ENCODE measurements around the gene CD300H.

The CD300H gene

DNA sequence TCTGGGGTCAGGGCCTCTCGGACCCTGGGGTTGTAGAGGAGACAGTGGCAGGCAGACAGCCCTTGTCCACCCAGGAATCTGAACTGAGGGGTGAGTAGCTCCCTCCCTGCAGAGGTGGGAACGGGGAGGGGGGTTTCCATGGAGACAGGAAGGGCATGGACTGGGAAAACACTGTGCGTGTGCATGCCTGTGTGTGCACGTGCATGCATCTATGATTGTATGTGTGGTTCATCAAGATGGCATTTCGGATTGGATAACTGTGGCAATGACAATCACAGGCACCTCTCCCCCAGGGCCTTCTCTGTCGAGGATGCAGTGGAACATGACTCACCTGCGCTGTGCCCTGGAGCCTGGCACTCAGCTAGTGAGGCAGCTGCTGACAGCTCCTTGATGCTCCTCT lies 15.3 kb downstream of the CD300H start:
- no peak for DNase-seq (ENCODE audit: low read depth in 2 of 3, low spot score in 1 of 3)

GRCh38 chr17:74550602-74551001 lies 16.7 kb downstream of the CD300H start:
- DNase-seq (ENCODE audit: low read depth in 2 of 3, low spot score in 1 of 3): no peak

GRCh38 chr17:74549343-74549742 lies 18.0 kb downstream of the CD300H start:
- no peak for DNase-seq (ENCODE audit: low read depth in 2 of 3, low spot score in 1 of 3)

DNA sequence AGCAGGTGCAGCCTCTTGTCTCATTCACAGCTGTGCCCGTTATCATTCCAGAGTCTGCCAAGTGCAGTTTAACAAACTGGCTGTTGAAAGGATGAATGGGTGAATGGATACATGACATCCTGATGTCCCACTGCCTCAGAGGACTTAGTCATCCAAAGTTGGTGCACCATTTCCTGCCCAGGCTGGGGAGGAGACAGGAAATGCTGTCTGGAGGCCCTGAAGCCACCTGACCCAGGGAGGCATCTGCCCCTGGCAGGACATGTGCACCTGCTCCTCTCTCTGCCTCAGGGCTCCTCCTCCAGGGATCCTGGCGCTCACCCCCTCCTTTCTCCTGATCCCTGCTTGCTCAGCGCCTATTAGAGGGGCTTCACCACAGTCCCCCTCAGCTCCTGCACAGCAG lies 19.6 kb downstream of the CD300H start:
- no peak for DNase-seq (ENCODE audit: low read depth in 2 of 3, low spot score in 1 of 3)

GRCh38 chr17:74547264-74547663 lies 20.0 kb downstream of the CD300H start:
- no peak for DNase-seq (ENCODE audit: low read depth in 2 of 3, low spot score in 1 of 3)

- no peak for DNase-seq (ENCODE audit: low read depth in 2 of 3, low spot score in 1 of 3)
Measured at GRCh38 chr17:74546586-74546985, 20.7 kb downstream of the CD300H start.

- DNase-seq (ENCODE audit: low read depth in 2 of 3, low spot score in 1 of 3): no peak
Measured at GRCh38 chr17:74545843-74546230, 21.5 kb downstream of the CD300H start, which contains the start of gene CD300C. Gene CD300C (minus strand): TSS chr17:74546115. CDS start chr17:74545782, 333 bp downstream.

DNA sequence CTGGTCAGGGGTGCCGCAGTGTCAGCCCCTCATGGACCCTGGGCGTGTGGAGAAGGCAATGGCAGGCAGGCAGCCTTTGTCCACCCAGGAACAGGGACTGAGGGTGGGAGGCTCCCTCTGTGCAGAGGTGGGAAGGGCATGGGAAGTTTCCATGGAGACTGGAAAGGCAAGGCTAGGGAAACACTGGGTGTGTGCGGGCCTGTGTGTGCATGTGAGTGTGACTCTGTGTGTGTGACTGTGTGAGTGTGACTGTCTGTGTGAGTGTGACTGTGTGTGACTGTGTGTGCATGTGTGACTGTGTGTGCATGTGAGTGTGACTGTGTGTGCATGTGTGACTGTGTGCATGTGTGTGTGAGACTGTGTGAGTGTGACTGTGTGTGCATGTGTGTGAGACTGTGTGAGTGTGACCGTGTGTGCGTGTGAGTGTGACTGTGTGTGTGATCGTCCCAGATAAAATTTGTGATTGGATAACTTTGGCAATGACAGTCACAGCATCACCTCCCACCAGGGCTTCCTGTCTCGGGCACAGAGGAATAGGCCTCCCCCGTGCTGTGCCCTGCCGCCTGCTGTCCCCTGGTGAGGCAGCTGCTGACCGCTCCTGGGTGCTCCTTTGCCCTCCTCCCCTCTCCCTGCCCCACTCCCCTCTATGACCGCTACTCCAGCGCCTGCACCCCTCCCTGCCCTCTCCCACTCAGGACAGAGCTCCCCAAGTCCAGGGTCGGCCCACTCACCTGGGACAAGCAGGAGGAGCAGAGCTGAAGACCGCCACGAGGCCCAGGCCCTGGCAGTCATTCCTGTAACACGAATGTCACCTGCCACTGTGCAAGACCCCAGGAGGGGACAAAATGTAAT lies 22.1 kb downstream of the CD300H start:
- DNase-seq (ENCODE audit: low read depth in 2 of 3, low spot score in 1 of 3): no peak

- DNase-seq (ENCODE audit: low read depth in 2 of 3, low spot score in 1 of 3): no peak
Measured at GRCh38 chr17:74543891-74544760, 23.2 kb downstream of the CD300H start.

DNA sequence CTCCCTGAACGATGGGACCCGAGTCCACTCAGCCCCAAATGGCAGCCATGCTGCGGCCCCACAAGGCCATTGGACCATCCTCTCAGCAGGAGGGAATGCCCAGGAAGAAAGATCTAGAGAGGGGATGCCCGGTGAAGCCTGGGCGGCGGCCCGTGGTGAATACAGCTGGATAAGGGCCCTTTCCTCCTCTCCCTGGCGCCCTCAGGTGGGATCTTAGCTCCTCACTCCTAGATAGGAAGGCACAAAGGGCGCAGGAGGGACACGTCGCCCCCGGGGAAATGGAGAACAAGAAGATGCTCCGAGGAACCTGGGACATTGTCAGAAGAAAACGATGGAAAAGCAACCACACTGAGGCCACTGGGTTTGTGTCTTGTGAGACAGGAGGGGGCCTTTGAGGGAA lies 23.9 kb downstream of the CD300H start:
- no peak for DNase-seq (ENCODE audit: low read depth in 2 of 3, low spot score in 1 of 3)

DNA sequence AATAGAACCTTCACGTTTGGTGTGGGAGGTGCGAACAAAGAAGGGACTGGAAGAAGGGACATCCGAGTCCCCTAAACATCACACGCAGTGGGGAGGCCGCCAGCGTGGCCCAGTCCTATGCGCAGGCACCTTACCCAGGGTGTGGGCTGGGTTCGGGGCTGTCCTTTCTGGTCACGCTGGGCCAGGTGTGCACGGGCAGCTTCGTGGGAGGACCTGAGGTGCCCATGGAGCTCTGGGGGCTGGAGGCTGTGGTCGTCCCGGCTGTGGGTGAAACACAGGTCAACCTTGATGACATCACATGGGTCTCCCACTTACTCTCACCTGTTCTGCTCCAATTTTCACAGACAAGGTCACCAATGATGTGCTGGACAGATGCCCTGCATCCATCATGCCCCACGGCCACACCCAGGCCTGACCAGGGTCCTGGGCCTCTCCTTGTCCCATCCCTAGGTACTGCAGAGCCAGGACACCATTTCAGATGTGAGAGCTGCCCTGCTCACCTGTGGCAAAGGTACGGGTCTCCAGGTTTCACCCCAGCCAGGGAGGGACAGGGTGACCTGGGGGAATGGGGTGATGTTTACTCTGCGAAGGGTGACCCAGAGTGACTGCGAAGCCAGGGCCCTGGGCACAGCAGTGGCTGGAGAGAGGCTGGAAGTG lies 24.5 kb downstream of the CD300H start:
- no peak for DNase-seq (ENCODE audit: low read depth in 2 of 3, low spot score in 1 of 3)

DNA sequence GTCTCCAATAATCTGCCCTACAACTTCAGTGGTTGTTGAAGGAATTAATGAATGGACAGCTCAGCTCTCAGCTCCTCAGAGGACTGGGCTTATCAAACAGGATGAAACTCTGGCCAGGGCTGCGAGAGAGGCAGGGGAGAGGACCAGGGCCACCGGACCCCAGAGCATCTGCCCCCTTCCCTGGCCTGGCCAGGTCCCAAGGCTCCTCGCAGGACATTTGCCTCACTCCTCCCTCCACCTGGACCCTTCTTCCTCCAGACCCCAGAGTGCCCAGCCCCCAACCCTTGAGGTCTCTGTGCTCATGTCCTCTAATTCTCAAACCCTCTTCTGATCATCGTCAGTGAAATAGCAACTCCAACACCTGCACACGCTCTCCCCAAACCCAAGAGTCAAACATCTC lies 25.1 kb downstream of the CD300H start:
- no peak for DNase-seq (ENCODE audit: low read depth in 2 of 3, low spot score in 1 of 3)

GRCh38 chr17:74541176-74542111 lies 25.9 kb downstream of the CD300H start:
- DNase-seq (ENCODE audit: low read depth in 2 of 3, low spot score in 1 of 3): no peak

- no peak for DNase-seq (ENCODE audit: low read depth in 2 of 3, low spot score in 1 of 3)
Measured at GRCh38 chr17:74539281-74539820, 28.0 kb downstream of the CD300H start.

GRCh38 chr17:74536890-74537289 lies 30.4 kb downstream of the CD300H start:
- no peak for DNase-seq (ENCODE audit: low read depth in 2 of 3, low spot score in 1 of 3)

DNA sequence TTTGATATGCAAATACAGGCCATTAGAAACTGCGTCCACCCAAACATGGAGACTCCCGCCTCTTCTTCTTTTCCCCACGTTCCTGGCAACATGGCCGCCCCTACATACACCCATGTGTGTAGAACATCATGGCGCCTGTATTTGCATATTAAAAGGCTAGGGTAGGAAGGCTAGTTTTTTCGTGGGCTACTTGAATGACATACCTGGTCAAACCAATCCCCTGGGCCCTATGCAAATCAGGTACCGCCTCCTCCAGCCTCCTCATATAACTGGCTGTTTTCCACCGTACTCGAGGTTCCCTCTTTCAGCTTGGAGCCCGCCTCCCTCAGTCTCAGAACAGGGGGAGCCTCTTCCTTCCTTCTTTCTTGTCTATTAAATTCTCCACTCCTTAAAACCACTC lies 35.2 kb downstream of the CD300H start:
- DNase-seq (ENCODE audit: low read depth in 2 of 3, low spot score in 1 of 3): no peak

DNA sequence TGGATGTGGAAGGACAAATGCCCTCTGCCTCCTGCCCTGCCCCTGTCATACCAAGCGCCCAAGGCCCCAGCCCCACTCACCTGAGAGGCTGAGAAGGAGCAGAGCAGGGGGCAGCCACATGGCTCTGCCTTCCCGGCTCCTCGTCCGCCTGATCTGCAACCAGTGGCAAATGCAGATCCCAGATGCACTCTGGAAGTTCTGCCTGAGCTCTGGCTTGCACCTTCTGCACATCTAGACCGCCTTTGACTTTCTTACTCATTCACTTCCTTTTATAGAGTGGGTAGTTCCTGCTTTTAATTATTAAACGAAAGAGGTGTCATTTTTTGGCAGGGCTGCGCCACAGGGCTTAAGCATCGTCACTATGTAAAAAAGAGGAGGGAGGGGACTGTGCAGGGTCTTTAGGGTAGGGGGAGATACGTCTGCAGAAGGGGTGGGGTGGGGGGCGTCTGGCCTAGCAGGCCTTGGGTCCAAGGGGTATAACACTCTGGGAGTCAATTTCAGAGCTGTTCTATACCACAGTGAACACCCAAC lies 36.0 kb downstream of the CD300H start, which contains the start of gene CD300LB:
Gene CD300LB (minus strand): TSS at position 245 of the 531 bp plus-strand sequence. CDS start 125 bp downstream, at position 120.
- DNase-seq (ENCODE audit: low read depth in 2 of 3, low spot score in 1 of 3): no peak

GRCh38 chr17:74530831-74531150 lies 36.5 kb downstream of the CD300H start:
- DNase-seq (ENCODE audit: low read depth in 2 of 3, low spot score in 1 of 3): no peak

- no peak for DNase-seq (ENCODE audit: low read depth in 2 of 3, low spot score in 1 of 3)
Measured at GRCh38 chr17:74529243-74529642, 38.1 kb downstream of the CD300H start.

Data from stimulated activated CD4-positive, alpha-beta T cell treated with anti-CD3 and anti-CD28 coated beads, Interleukin-12 subunit alpha, Interleukin-12 subunit beta, amount 100 ng/mL, for 48 hours (primary cell).